Erythroblast (primary cell): ENCODE results near the gene DTD1.

Experiments used
- DNase-seq, 2 experiments: peaks; one replicate each; lab custom pipeline; 2025; lab: John Stamatoyannopoulos, UW
- GATA1 ChIP-seq: IDR thresholded peaks from 2 replicates; pipeline ENCODE4 v1.6.1; 2011; ENCODE audit warnings: low read depth, mild to moderate bottlenecking, control low read depth, low read length, moderate library complexity
- POLR2A ChIP-seq: IDR thresholded peaks from 2 replicates; pipeline ENCODE4 v1.6.1; 2011; ENCODE audit warnings: mild to moderate bottlenecking, low read length

The DTD1 gene

DNA sequence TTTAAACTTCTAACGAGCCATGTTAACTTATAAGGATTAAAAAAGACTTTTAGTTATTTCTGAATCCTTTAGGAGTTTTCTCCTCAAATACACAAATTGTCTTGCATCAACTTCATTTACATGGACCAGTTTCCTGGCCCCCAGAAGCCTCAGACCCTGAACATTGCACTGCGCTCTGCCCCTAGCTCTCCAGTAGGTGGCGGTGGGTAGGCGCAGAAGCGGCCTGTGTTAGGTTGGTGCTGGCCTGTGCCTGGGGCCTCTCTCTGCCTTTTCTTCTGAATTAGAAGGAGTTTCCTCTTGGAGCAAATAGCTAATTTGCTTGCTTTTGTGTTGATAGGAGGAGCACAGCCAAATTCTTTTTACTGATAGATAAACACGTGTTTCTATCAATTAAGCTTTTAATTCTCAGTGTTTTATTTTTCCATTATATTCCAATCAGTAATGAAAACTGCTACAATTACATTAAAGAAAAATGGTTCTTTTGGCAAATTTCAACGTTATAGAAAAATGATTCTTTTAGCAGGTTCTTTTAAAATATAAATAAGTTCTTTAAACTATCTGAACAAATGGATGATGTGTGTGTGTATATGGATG, 44.4 kb downstream of the DTD1 start:
- TF ChIP-seq POLR2A (no peak), GATA1 (no peak)
- peak; percentile 50 to 64 for DNase-seq

DNA sequence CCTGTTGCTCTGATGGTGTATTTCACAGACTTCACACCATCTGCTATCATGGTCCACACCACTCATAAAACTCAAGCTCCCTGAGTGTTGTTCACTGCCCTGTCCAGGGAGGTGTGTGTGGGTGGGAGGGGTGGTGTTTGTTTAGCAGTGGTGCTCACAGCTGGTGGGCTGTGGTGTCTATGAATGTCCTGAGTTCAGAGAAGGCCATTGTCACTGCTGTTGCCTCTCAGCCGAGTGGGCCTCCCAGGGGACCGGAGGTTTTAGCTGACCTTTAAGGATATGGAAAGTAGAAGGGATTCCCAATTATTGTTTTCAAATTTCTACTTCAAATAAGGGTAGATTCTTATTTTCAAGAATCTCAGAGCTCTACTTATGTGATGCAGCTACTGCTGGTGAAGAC, 45.6 kb downstream of the DTD1 start:
- TF ChIP-seq POLR2A = no peak
- no peak for TF ChIP-seq GATA1
- DNase-seq = no peak

DNA sequence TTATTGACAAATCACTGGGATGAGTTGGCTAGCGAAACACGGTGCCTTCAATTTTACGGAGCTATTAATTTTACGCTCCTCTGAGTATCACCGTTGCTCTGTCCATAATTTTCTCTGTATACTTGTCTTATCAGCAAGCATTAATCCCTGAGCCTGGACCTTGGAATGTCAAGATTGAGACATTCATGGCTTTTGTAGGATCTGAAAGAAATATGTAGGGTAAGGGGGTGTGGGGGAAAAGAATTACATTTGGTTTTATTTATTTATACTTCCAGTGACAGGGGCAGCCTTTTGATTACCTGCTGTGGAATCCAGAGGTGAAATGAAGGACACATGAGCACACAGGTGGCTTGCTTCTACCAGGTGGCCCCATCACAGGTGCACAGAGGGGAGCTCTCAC, 46.6 kb downstream of the DTD1 start:
- no peak for DNase-seq
- TF ChIP-seq POLR2A (no peak), GATA1 (no peak)

DNA sequence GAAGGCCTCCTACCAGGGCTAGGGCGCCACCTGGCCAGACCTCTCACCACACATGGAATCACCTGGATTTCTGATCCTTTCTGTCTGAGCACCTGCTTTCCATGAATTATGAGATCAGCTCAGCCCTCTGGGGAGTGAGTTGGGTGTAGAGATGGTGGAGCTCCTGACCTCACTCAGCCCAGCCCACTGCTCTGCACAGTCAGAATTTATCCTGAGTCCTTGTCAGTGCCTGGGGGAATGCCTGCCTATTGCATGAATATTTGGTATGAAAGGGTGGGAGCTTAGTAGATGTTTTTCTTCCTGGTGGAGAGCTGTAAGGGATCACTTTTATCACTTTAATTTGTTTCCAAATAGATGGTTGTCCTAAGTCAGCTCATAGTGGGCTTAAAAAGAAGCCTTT, 47.5 kb downstream of the DTD1 start:
- TF ChIP-seq GATA1 (no peak), POLR2A (no peak)

DNA sequence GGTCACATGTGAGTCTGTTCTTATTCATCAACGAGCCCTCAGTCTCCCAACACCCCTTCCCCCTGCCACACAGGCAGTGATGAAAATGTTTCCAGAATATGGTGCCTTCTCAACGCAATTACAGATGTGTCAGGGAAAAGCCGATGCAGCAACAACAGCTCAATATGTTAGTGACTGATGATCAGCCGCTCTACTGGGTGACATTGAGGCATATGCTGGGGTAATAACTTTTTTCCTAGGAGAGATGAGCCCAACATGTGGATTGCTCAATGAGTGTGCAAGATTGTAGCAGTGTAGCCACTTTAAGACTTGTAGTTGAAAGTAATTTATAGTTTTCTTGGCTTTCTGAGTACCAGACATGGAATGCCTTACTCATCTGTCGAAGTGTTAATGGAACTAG, 49.4 kb downstream of the DTD1 start:
- no peak for TF ChIP-seq GATA1
- TF ChIP-seq POLR2A = no peak
- DNase-seq = no peak

More for the DNA sequence above, 47.5 kb downstream of the DTD1 start:
- DNase-seq = no peak

DNA sequence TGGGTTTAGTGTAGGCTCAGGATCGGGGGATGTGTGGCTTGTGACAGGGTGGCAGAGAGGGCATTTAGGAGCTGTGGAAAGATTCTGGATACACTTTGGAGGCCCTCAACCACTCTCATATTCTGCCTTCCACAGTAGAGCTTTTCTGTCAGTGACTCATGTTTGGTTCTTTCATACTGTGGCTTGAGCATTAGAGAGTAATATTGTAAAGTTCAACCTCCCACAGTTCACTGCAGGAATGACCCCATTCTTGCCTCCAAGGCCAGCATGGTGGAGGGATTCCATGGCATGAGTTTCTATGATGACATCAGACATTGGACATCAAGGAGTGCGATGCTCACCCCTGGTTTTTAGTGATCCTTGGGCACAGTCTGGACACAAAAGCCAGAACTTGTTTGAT, 50.9 kb downstream of the DTD1 start:
- no peak for TF ChIP-seq POLR2A
- no peak for TF ChIP-seq GATA1
- no peak for DNase-seq

DNA sequence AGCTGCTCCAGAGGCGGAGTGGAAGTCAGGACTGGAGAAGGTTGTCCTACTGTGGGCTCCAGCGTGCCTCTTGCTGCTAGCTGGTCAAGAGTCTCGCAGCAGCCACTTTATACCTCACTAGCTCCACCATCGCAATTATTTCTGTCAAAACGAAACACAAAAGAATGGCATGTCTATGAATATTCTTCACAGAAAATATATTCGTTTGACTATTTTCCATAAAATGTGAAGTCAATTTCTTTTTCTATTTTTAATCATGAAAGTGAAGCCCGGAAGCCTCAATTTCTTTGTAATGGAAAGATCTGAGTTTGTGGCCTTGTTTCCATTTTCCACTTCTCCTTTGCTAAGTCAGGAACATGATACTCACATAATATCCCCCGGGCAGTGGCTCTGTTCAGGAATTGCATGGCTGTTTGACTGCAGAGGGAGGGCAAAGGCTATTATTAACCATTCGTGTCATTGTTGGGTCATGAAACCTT, 51.7 kb downstream of the DTD1 start:
- TF ChIP-seq POLR2A (no peak), GATA1 (no peak)
- DNase-seq = no peak

DNA sequence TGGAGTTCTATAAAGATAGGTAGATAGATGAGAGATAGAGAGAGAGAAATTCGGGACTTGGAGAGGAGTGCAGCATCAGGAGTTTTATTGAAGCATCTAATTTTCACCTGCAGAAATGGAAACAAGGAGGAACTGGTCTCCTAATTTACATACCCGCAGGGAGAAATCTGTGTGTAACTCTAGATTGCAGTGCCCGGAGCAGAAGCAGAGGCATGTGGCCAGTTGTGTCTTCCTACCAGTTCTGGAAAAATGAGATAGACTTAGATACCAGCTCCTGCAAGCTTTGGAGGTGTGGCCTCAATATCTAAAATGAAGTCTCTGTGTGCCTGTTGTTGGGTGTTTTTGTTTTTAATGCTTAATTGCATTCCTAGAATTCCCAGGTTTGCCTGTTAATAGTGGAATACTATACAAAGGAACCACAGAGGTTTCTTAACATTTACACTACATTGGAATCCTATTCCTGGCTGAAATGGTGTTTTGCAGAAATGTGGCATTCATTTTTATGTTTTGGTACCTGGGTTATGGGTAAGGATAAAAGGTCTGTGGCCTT, 57.4 kb downstream of the DTD1 start:
- TF ChIP-seq GATA1 = no peak
- no peak for TF ChIP-seq POLR2A
- no peak for DNase-seq

DNA sequence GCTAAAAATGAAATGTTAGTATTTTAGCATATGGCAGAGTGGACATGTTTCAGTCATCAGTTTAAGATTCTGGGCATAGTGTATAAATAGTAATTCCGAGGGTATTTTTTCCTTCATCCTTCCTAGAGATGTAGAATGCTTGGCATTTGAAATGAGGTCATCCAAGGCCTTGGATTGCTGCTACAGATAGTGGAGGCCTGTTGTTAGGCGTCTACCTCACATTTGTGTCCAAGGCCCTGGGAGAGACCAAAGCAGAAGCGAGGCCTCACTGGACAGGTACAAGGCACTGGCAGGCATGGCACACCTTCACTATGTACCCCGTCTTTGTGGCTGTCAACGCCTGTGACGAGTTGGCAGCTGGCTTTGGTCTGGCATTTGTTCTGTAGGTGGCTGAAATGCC, 58.0 kb downstream of the DTD1 start:
- DNase-seq = no peak
- TF ChIP-seq POLR2A = no peak
- TF ChIP-seq GATA1 = no peak

DNA sequence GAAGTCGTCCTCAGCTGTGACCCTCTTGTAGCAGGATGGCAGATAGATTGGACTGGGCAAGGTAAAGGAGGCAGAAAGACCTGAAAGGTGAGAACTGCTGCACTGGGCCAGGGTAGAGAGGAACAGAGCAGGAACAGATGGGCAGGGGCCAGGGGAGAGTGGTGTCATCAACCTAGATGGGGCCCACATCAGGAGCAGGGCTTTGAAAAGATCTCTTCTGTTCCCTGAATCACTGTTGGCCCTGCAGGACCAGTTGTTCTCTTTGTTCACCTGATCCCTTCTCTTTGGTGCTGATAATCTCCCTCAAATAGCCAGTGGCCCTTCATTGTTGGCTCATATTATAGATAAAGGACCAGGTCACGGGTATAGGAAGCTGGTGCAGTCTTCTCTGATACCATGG, 59.9 kb downstream of the DTD1 start:
- no peak for TF ChIP-seq POLR2A
- no peak for TF ChIP-seq GATA1
- DNase-seq = no peak

DNA sequence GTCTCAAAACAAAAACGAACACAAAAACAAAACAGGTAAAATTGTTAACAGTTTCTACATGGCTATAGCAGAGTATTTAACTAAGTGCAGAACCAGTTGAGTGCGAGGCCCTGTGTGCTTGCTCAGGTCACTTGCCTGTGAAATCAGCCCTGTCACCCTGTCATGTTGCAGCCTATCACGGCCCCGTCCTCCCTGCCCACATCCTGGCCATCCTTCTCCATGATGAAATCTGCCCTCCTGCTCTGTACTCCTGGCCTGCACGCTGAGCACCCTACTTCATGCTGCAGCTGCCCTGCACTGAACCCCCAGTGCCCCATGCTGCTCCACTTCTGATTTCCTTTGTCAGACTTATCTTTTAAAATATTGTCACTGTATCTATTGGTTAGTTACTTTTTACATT, 62.4 kb downstream of the DTD1 start:
- TF ChIP-seq GATA1 = no peak
- DNase-seq = no peak

DNA sequence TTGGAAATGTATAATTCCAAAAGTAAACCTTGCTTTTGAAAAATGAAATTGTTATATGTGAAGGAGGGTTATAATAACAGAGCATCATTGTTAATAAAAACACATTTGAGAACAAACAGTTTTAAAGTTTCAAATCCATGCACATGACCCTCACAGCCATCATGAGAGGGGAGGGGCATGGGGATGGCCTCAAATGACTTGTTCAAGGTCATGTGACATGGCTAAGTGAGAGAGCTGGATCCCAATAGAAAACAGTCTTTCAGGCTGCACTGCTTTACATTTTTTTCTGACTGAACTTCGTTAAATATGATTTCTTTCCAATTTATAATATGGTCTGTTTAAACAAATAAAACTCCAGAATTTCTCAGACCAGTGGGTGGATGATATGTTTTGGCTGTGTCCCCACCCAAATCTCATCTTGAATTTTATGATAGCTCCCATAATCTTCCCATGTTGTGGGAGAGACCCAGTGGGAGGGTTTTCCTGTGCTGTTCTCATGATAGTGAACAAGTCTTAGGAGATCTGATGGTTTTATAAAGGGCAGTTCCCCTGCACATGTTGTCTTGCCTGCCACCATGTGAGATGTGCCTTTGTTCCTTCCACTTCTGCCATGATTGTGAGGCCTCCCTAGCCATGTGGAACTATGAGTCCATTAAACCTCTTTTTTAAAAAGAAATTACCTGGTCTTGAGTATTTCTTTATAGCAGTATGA, 66.0 kb downstream of the DTD1 start:
- TF ChIP-seq GATA1 (no peak), POLR2A (no peak)

DNA sequence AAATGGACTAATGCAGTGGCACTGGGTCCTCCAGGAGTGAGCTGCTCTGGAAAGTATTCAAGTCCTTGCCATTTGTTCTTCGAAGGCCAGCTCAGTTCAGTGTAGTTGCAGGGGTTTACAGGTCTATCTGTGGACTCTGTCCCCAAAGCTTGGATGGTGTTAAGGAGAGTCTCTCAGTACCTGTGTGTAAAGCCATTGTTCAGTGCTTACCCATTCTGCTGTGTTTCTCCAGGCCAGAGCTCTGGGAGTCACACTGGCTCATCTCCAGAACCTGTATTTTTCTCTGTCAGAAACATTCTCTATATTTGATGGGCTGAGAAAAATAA, 66.6 kb downstream of the DTD1 start:
- no peak for TF ChIP-seq POLR2A
- no peak for TF ChIP-seq GATA1
- DNase-seq = no peak

More for the DNA sequence above, 66.0 kb downstream of the DTD1 start:
- no peak for DNase-seq

DNA sequence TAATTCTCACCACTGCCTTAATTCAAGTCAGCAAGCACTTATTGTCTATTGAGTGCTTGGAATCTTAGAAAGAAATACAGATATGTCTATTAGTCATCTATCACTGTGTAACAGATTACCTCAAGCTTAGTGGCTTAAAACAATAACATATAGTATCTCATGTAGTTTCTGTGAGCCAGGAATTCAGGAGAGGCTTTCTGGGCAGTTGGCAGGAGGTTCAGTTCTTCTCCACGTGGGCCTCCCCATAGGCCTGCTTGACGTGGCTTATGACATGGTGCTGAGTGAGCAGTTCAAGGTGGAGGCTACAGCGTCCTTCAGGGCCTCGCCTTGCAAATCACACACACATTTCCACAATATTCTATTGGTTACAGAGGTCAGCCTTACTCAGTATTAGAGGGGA, 69.7 kb downstream of the DTD1 start:
- TF ChIP-seq GATA1 (no peak), POLR2A (no peak)
- no peak for DNase-seq
